Pons (tissue), 1 donor: ENCODE data around the gene KLHL40.

ENCODE experiments used
- DNase-seq: peaks from one replicate; pipeline ENCODE4 v3.0.0-alpha.2; 2016; ENCODE audit warnings: low spot score

KLHL40 gene

GRCh38 chr3:42685363-42685881 is at the start of gene KLHL40:
TSS of gene KLHL40 (plus strand) at chr3:42685537. CDS start at chr3:42685619, 82 bp downstream.
- no peak for DNase-seq

- DNase-seq, result no peak
Measured at GRCh38 chr3:42637001-42637400, 48.3 kb upstream of the KLHL40 start.

GRCh38 chr3:42638339-42638842 is 46.9 kb upstream of the KLHL40 start:
- no peak for DNase-seq

- DNase-seq, result no peak
Measured at GRCh38 chr3:42639192-42639591, 46.1 kb upstream of the KLHL40 start.

GRCh38 chr3:42640129-42640528 is 45.2 kb upstream of the KLHL40 start:
- no peak for DNase-seq

GRCh38 chr3:42640771-42641370 is 44.5 kb upstream of the KLHL40 start:
- DNase-seq, result no peak

GRCh38 chr3:42647821-42648459 is 37.4 kb upstream of the KLHL40 start:
- no peak for DNase-seq

- DNase-seq, result peak; percentile 39
Measured at GRCh38 chr3:42649006-42649405, 36.3 kb upstream of the KLHL40 start.

- no peak for DNase-seq
Measured at GRCh38 chr3:42649783-42650182, 35.6 kb upstream of the KLHL40 start.

- no peak for DNase-seq
Measured at GRCh38 chr3:42651248-42652091, 33.9 kb upstream of the KLHL40 start.

- no peak for DNase-seq
Measured at GRCh38 chr3:42652251-42652610, 33.1 kb upstream of the KLHL40 start.

- DNase-seq, result peak; percentile 78
Measured at GRCh38 chr3:42652611-42653302, 32.6 kb upstream of the KLHL40 start.

- DNase-seq, result no peak
Measured at GRCh38 chr3:42653303-42653559, 32.1 kb upstream of the KLHL40 start.

GRCh38 chr3:42653560-42654330 is 31.6 kb upstream of the KLHL40 start, which contains the start of gene ZBTB47:
TSS of gene ZBTB47 (plus strand) at chr3:42653697. CDS start at chr3:42658356, 4,659 bp downstream.
- DNase-seq, result peak; percentile 50

GRCh38 chr3:42654331-42655201 is 30.8 kb upstream of the KLHL40 start:
- peak; percentile 72 for DNase-seq

- DNase-seq, result peak; percentile 32
Measured at GRCh38 chr3:42655331-42655888, 29.9 kb upstream of the KLHL40 start.

GRCh38 chr3:42655980-42656679 is 29.2 kb upstream of the KLHL40 start:
- no peak for DNase-seq

GRCh38 chr3:42656680-42657610 is 28.4 kb upstream of the KLHL40 start:
- DNase-seq, result no peak
